DND-41 (cell line): ENCODE data around the gene LAMA2.

Experiments used
- ATAC-seq: fragments of 200-7000 bp; cut with Tn5 transposase; 3 replicates; pipeline ENCODE4 v1.9.1; 2021; ENCODE audit warnings: low read depth; ENCODE audit not compliant: insufficient read depth
- DNase-seq: peaks from one replicate; pipeline ENCODE4 v3.0.0-alpha.2; 2020
- H2AFZ ChIP-seq: 2 replicates; pipeline ENCODE4 v1.6.0; 2012; ENCODE audit warnings: low read depth, low read length
- H3K27ac ChIP-seq: 2 replicates; pipeline ENCODE4 v1.5.1; 2012; ENCODE audit warnings: low read length, inconsistent platforms
- H3K27me3 ChIP-seq: fragments of 200-600 bp; sonication (generic); 2 replicates; pipeline ENCODE4 v1.6.0; 2012; ENCODE audit warnings: low read length, mild to moderate bottlenecking, inconsistent platforms; ENCODE audit not compliant: insufficient read depth, poor library complexity
- H3K36me3 ChIP-seq: 2 replicates; pipeline ENCODE4 v1.5.1; 2012; ENCODE audit warnings: low read length, inconsistent platforms; ENCODE audit not compliant: insufficient read depth
- H3K4me1 ChIP-seq: 2 replicates; pipeline ENCODE4 v1.5.1; 2012; ENCODE audit warnings: mild to moderate bottlenecking, low read length; ENCODE audit not compliant: insufficient read depth
- H3K4me2 ChIP-seq: 2 replicates; pipeline ENCODE4 v1.6.0; 2012; ENCODE audit warnings: mild to moderate bottlenecking, moderate library complexity, low read length, inconsistent platforms; ENCODE audit not compliant: insufficient read depth
- H3K4me3 ChIP-seq, 2 experiments: fragments of 200-600 bp in 1 of 2; shearing (Covaris generic) in 1 of 2; 2 replicates each; pipeline ENCODE4 v1.5.1; 2012 to 2016; ENCODE audit warnings: inconsistent platforms in 2 of 2, low read length in 2 of 2, mild to moderate bottlenecking in 2 of 2, low read depth in 1 of 2, moderate library complexity in 1 of 2
- H3K79me2 ChIP-seq: 2 replicates; pipeline ENCODE4 v1.6.0; 2012; ENCODE audit warnings: low read length, inconsistent platforms; ENCODE audit not compliant: insufficient read depth
- H3K9ac ChIP-seq: 2 replicates; pipeline ENCODE4 v1.6.0; 2012; ENCODE audit warnings: low read depth, mild to moderate bottlenecking, inconsistent platforms, low read length, moderate library complexity
- H3K9me3 ChIP-seq: 2 replicates; pipeline ENCODE4 v1.5.1; 2012; ENCODE audit warnings: low read length, moderate library complexity, mild to moderate bottlenecking, inconsistent platforms; ENCODE audit not compliant: insufficient read depth, severe bottlenecking
- H4K20me1 ChIP-seq: 2 replicates; pipeline ENCODE4 v1.6.0; 2012; ENCODE audit warnings: low read length; ENCODE audit not compliant: insufficient read depth
- CTCF ChIP-seq: IDR thresholded peaks from 2 replicates; pipeline ENCODE4 v1.5.1; 2012; ENCODE audit warnings: borderline replicate concordance, low read length, moderate library complexity, mild to moderate bottlenecking; ENCODE audit not compliant: poor library complexity, severe bottlenecking; ENCODE audit errors: extremely low read depth
- EZH2 ChIP-seq: IDR thresholded peaks from 3 replicates; pipeline ENCODE4 v1.6.1; 2012; ENCODE audit warnings: borderline replicate concordance, low read depth, mild to moderate bottlenecking, moderate library complexity, low read length, inconsistent platforms; ENCODE audit not compliant: severe bottlenecking

Gene LAMA2

GRCh38 chr6:128870746-128871145, 12.2 kb upstream of the LAMA2 start:
- Histone ChIP-seq H2AFZ (no peak overlapping the region), H3K27me3 (no peaks in the 10 kb centered on the region), H3K4me3 (no peak overlapping the region), H3K79me2 (no peaks in the 10 kb centered on the region), H3K4me1 (no peaks in the 10 kb centered on the region), H3K27ac (no peak overlapping the region), H3K9me3 (no peaks in the 10 kb centered on the region), H3K9ac (no peak overlapping the region), H3K4me2 (no peak overlapping the region), H4K20me1 (no peaks in the 10 kb centered on the region), H3K36me3 (no peaks in the 10 kb centered on the region)
- no peak for DNase-seq
- no peak for ATAC-seq
- TF ChIP-seq EZH2 (no peak), CTCF (no peak)

- ATAC-seq (no peak), DNase-seq (no peak)
- Histone ChIP-seq H4K20me1 (no peaks in the 10 kb centered on the region), H3K36me3 (no peaks in the 10 kb centered on the region), H3K27ac (no peak overlapping the region), H2AFZ (no peak overlapping the region), H3K27me3 (no peaks in the 10 kb centered on the region), H3K4me1 (no peaks in the 10 kb centered on the region), H3K9me3 (no peaks in the 10 kb centered on the region), H3K9ac (no peak overlapping the region), H3K4me3 (no peak overlapping the region), H3K4me2 (no peak overlapping the region), H3K79me2 (no peaks in the 10 kb centered on the region)
- TF ChIP-seq CTCF: no peak
- TF ChIP-seq EZH2: no peak
Observed at GRCh38 chr6:128874863-128875262, 8.1 kb upstream of the LAMA2 start.

GRCh38 chr6:128882560-128882959, 378 bp upstream of the LAMA2 start:
- Histone ChIP-seq H3K4me2 (no peak overlapping the region), H3K4me1 (no peaks in the 10 kb centered on the region), H3K27ac (no peak overlapping the region), H3K79me2 (no peaks in the 10 kb centered on the region), H2AFZ (no peak overlapping the region), H4K20me1 (no peaks in the 10 kb centered on the region), H3K9ac (no peak overlapping the region), H3K4me3 (no peak overlapping the region), H3K36me3 (no peaks in the 10 kb centered on the region), H3K9me3 (no peaks in the 10 kb centered on the region), H3K27me3 (no peaks in the 10 kb centered on the region)
- no peak for TF ChIP-seq EZH2
- TF ChIP-seq CTCF: no peak
- no peak for ATAC-seq
- DNase-seq: no peak

GRCh38 chr6:128883906-128884305, 968 bp downstream of the LAMA2 start:
- Histone ChIP-seq H3K27me3 (no peaks in the 10 kb centered on the region), H3K4me2 (no peak overlapping the region), H3K79me2 (no peaks in the 10 kb centered on the region), H3K9me3 (no peaks in the 10 kb centered on the region), H4K20me1 (no peaks in the 10 kb centered on the region), H3K4me1 (no peaks in the 10 kb centered on the region), H3K4me3 (no peak overlapping the region), H3K27ac (no peak overlapping the region), H3K36me3 (no peaks in the 10 kb centered on the region), H2AFZ (no peak overlapping the region), H3K9ac (no peak overlapping the region)
- ATAC-seq: no peak
- DNase-seq: no peak
- TF ChIP-seq EZH2 (no peak), CTCF (no peak)
